Esophagus muscularis mucosa (tissue), 4 donors: ENCODE results near the gene CYTH1. TPM values are rescaled to one million over a fixed set of nuclear protein-coding genes. Genes with fewer than 3 reads are reported as not detected.

ENCODE experiments used
- DNase-seq: peaks from one replicate; pipeline ENCODE4 v3.0.0-alpha.2; 2017; ENCODE audit errors: extremely low spot score
- H3K27ac ChIP-seq, 4 donors: fragments of 200-600 bp; sonication (generic); replicated peaks in 1 of 4; 1 replicate in 3 of 4; 2 replicates in 1 of 4; pipeline ENCODE4 v1.5.1; 2016 to 2019; ENCODE audit warnings: mild to moderate bottlenecking in 1 of 4
- H3K27me3 ChIP-seq, 4 donors: fragments of 200-600 bp; sonication (generic); one replicate each; pipeline versions ENCODE4 v1.5.1 to v1.6.0; 2016 to 2019
- H3K36me3 ChIP-seq, 4 donors: fragments of 200-600 bp; sonication (generic); one replicate each; pipeline ENCODE4 v1.5.1; 2016 to 2019
- H3K4me1 ChIP-seq, 4 donors: fragments of 200-600 bp; sonication (generic); one replicate each; pipeline ENCODE4 v1.5.1; 2016 to 2019
- H3K4me3 ChIP-seq, 4 donors: fragments of 200-600 bp; sonication (generic); 1 replicate in 2 of 4; 2 replicates in 2 of 4; pipeline ENCODE4 v1.5.1; 2016 to 2019; ENCODE audit warnings: mild to moderate bottlenecking in 4 of 4, moderate library complexity in 1 of 4
- H3K9me3 ChIP-seq, 4 donors: fragments of 200-600 bp; sonication (generic); 1 replicate in 3 of 4; 2 replicates in 1 of 4; pipeline ENCODE4 v1.5.1; 2016 to 2019
- CTCF ChIP-seq, 3 experiments: fragments of 200-600 bp in 2 of 3; fragments of 450-650 bp in 1 of 3; sonication (generic) in 2 of 3; IDR thresholded peaks; one replicate each; pipeline ENCODE4 v1.5.1; 2017 to 2019; ENCODE audit warnings: antibody characterized with exemption in 3 of 3, mild to moderate bottlenecking in 2 of 3, moderate library complexity in 1 of 3
- EP300 ChIP-seq: sonication (generic); formaldehyde crosslinking; IDR thresholded peaks from one replicate; pipeline ENCODE4 v1.6.1; 2017; ENCODE audit warnings: antibody characterized with exemption
- POLR2A ChIP-seq: fragments of 450-650 bp; IDR thresholded peaks from one replicate; pipeline ENCODE4 v1.6.1; 2017; ENCODE audit warnings: antibody characterized with exemption, moderate library complexity, mild to moderate bottlenecking, low read depth
- POLR2AphosphoS5 ChIP-seq, 2 donors: sonication (generic); formaldehyde crosslinking; IDR thresholded peaks; one replicate each; pipeline ENCODE4 v1.6.1; 2017; ENCODE audit warnings: antibody characterized with exemption in 2 of 2
- WGBS: methylation state at CpG from one replicate; pipeline ENCODE4 v1.1.5; 2018; 5-methylcytosine and 5-hydroxymethylcytosine counted together
- intact Hi-C: fragments of 100-400 bp; cut with DNase I; formaldehyde crosslinking; loops from one replicate; pipeline ENCODE4 v1.15.1; 2023
- total RNA-seq, 4 donors: library from RNA; depleted of rRNA; stranded (reverse); fragments of >200 nt; gene quantifications; one replicate each; pipeline versions ENCODE4 v1.1.0 to v1.2.1, GENCODE V29; 2016

CYTH1 gene
- total RNA-seq, 4 donors from 2014 or later = 25.7 to 39.4 (median 35.7) TPM

DNA sequence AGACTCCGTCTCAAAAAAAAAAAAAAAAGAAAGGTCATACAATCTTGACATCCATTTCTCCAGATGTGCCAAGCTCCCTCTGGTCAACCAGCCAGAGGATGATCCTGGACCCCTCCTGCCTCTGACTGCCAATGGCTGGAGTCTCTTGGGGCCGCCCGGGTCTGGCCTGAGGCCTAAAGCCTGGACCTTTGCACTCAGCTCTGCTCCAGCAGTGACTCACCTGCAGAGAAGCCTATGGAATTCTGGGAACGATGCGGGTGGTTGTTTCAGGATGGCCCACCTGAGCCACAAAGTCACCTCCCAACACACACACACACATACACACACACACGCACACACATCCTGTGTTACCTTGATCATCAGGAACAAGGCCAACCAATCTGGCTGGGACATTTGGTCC lies 140.8 kb downstream of the CYTH1 start:
- DNase-seq = no peak
- Histone ChIP-seq H3K9me3 (no peaks in the 10 kb centered on the region), H3K36me3 (no peaks in the 10 kb centered on the region), H3K4me1 (peaks cover 0 to 10% (median 2%) of the 10 kb centered on the region in 4 donors), H3K27me3 (no peaks in the 10 kb centered on the region), H3K4me3 (no peak overlapping the region), H3K27ac (no peak overlapping the region)
- TF ChIP-seq EP300 (no peak), POLR2AphosphoS5 (IDR thresholded peaks at IDR 0.05) (no peak), CTCF (IDR thresholded peaks at IDR 0.05) (no peak), POLR2A (no peak)
- 86% methylated on average over 4 of the region's 6 CpGs for WGBS
- intact Hi-C loops = no loop called here

DNA sequence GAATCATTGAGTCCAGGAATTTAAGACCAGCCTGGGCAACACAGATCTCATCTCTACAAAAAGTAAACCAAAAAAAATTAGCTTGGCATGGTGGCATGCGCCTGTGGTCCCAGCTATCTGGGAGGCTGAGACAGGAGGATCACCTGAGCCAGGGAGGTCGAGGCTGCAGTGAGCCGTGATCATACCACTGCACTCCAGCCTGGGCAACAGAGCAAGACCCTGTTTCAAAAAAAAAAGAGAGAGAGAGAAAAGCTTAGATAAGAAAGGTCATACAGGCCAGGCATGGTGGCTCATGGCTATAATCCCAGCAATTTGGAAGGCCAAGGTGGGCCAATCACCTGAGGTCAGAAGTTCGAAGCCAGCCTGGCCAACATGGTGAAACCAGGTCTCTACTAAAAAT lies 141.4 kb downstream of the CYTH1 start:
- intact Hi-C loops = no loop called here
- Histone ChIP-seq H3K4me1 (peaks cover 0 to 6% (median 0%) of the 10 kb centered on the region in 4 donors), H3K36me3 (no peaks in the 10 kb centered on the region), H3K9me3 (no peaks in the 10 kb centered on the region), H3K27me3 (no peaks in the 10 kb centered on the region), H3K27ac (no peak overlapping the region), H3K4me3 (no peak overlapping the region)
- no peak for TF ChIP-seq CTCF (IDR thresholded peaks at IDR 0.05)
- no peak for TF ChIP-seq POLR2A
- no peak for TF ChIP-seq EP300
- TF ChIP-seq POLR2AphosphoS5 (IDR thresholded peaks at IDR 0.05) = no peak
- WGBS = 75% methylated on average over 4 of the region's 4 CpGs
- DNase-seq = no peak

DNA sequence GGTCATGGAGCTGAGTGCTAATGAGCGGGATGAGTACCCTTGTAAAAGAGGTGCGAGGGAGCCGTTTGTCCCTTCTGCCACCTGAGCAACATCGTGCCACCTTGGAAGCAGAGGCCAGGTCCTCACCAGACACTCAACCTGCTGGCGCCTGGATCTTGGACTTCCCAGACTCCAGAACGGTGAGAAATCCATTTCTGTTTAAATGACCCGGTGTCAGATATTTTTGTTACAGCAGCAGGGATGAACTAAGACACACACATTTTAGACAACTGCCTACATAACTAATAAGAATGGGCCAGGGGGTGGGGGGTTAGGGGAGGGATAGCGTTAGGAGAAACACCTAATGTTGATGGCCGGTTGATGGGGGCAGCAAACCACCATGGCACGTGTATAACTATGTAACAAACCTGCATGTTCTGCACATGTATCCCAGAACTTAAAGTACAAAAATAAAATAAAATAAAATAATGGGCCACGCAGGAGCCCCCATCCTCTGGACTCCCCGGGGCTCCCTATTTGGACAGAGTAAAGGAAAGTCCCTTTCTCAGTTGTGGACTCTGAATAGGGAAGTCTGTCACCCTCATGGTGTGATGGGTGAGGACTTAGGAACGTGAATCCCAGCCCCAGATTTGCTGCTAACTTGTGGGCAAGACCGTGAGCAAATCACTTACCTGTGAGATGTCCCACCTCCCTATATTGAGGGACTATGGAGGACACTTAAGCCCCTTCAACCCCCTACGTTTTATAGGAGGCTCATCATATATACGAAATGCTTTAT lies 144.2 kb downstream of the CYTH1 start:
- DNase-seq = no peak
- no peaks in the 10 kb centered on the region for H3K36me3 ChIP-seq
- TF ChIP-seq CTCF (IDR thresholded peaks at IDR 0.05) (no peak), POLR2A (no peak), EP300 (no peak), POLR2AphosphoS5 (IDR thresholded peaks at IDR 0.05) (no peak)
- no peak overlapping the region for H3K27ac ChIP-seq
- H3K4me1 ChIP-seq = no peaks in the 10 kb centered on the region
- no peak overlapping the region for H3K4me3 ChIP-seq
- intact Hi-C loops = no loop called here
- 89% methylated on average over 16 of the region's 16 CpGs for whole genome bisulfite sequencing
- no peaks in the 10 kb centered on the region for H3K9me3 ChIP-seq
- H3K27me3 ChIP-seq = no peaks in the 10 kb centered on the region

- no peaks in the 10 kb centered on the region for H3K9me3 ChIP-seq
- intact Hi-C loops = no loop called here
- no peak overlapping the region for H3K27ac ChIP-seq
- TF ChIP-seq CTCF (IDR thresholded peaks at IDR 0.05) = no peak
- TF ChIP-seq POLR2AphosphoS5 (IDR thresholded peaks at IDR 0.05) = no peak
- no peak for TF ChIP-seq POLR2A
- no peak for TF ChIP-seq EP300
- no peak overlapping the region for H3K4me3 ChIP-seq
- no peaks in the 10 kb centered on the region for H3K4me1 ChIP-seq
- DNase-seq = no peak
- no peaks in the 10 kb centered on the region for H3K27me3 ChIP-seq
- H3K36me3 ChIP-seq = no peaks in the 10 kb centered on the region
- 91% methylated on average over 11 of the region's 11 CpGs for WGBS
Measured at GRCh38 chr17:78637146-78637545, 144.9 kb downstream of the CYTH1 start.

GRCh38 chr17:78634154-78634553 lies 147.9 kb downstream of the CYTH1 start:
- Histone ChIP-seq H3K4me3 (no peak overlapping the region), H3K27ac (no peak overlapping the region), H3K36me3 (no peaks in the 10 kb centered on the region), H3K27me3 (no peaks in the 10 kb centered on the region), H3K9me3 (no peaks in the 10 kb centered on the region), H3K4me1 (peaks cover 0 to 7% (median 3%) of the 10 kb centered on the region in 4 donors)
- no peak for DNase-seq
- intact Hi-C loops = no loop called here
- 88% methylated on average over 4 of the region's 4 CpGs for WGBS
- TF ChIP-seq POLR2AphosphoS5 (IDR thresholded peaks at IDR 0.05) (no peak), CTCF (IDR thresholded peaks at IDR 0.05) (no peak)
